PFSK-1 (cell line): ENCODE results near the gene ARSJ.

Experiments
- POLR2AphosphoS5 ChIP-seq: IDR thresholded peaks from 2 replicates; pipeline ENCODE4 v1.6.1; 2012; ENCODE audit warnings: low read depth, mild to moderate bottlenecking, control low read depth, low read length, moderate library complexity
- REST ChIP-seq, 2 experiments: IDR thresholded peaks; 2 replicates each; pipeline versions ENCODE4 v1.6.1 to v1.8.0; 2011 to 2012; ENCODE audit warnings: low read depth in 2 of 2, low read length in 2 of 2, control low read depth in 1 of 2, inconsistent platforms in 1 of 2, mild to moderate bottlenecking in 1 of 2, moderate library complexity in 1 of 2; ENCODE audit not compliant: insufficient read depth in 1 of 2
- SIN3A ChIP-seq: IDR thresholded peaks from 2 replicates; pipeline ENCODE4 v1.6.1; 2012; ENCODE audit warnings: mild to moderate bottlenecking, low read length, moderate library complexity, borderline replicate concordance; ENCODE audit not compliant: insufficient read depth
- TAF1 ChIP-seq: IDR thresholded peaks from 2 replicates; pipeline ENCODE4 v1.6.1; 2012; ENCODE audit warnings: low read length, control low read depth, borderline replicate concordance; ENCODE audit not compliant: insufficient read depth

GRCh38 chr4:114012749-114013148 is 33.3 kb upstream of the ARSJ start:
- TF ChIP-seq POLR2AphosphoS5 = no peak
- TF ChIP-seq REST (IDR thresholded peaks at IDR 0.05; ENCODE audit: insufficient read depth in 1 of 2, low read depth in 2 of 2, low read length in 2 of 2) = no peak
- no peak for TF ChIP-seq SIN3A
- no peak for TF ChIP-seq TAF1
